ENCODE results near the gene CUBN. TPM values are rescaled to one million over a fixed set of nuclear protein-coding genes. Genes with fewer than 3 reads are reported as not detected.

The CUBN gene
- total RNA-seq, 1 experiment from 2014 or later: 0.46 TPM

GRCh38 chr10:16944986-16945385 is 184.6 kb downstream of the CUBN start:
- CTCF ChIA-PET: interaction anchor here (0.9 kb wide), 1 partner anchor 286 kb away, joined by 3 read pairs; no protein-coding TSS in a partner anchor

More at GRCh38 chr10:16944986-16945385, 184.6 kb downstream of the CUBN start:
- no peak overlapping the region for H3K27ac Mint-ChIP-seq
- POLR2A ChIA-PET: no interaction called here
- peaks cover 26% of the 10 kb centered on the region for H3K4me1 Mint-ChIP-seq
- ATAC-seq: no peak
- no peak for DNase-seq (ENCODE audit: low spot score)
- H3K4me3 Mint-ChIP-seq: no peak overlapping the region
- peaks cover 3% of the 10 kb centered on the region; the same call in 1 of the 2 replicates for H3K27me3 Mint-ChIP-seq (ENCODE audit: low read depth)
- H3K36me3 Mint-ChIP-seq: no peaks in the 10 kb centered on the region
- TF ChIP-seq FOXK1 (CRISPR knock-in tag; IDR thresholded peaks at IDR 0.05) (no peak), JAZF1 (CRISPR knock-in tag; IDR thresholded peaks at IDR 0.05) (no peak), NR2C2 (CRISPR knock-in tag; IDR thresholded peaks at IDR 0.05) (no peak), ZNF317 (CRISPR knock-in tag; IDR thresholded peaks at IDR 0.05; ENCODE audit: borderline replicate concordance, low read depth) (no peak), ZNF425 (CRISPR knock-in tag; conservative IDR thresholded peaks at IDR 0.05) (no peak), SMAD3 (CRISPR knock-in tag; IDR thresholded peaks at IDR 0.05; ENCODE audit: borderline replicate concordance) (no peak), ESRRA (CRISPR knock-in tag; IDR thresholded peaks at IDR 0.05; ENCODE audit: borderline replicate concordance) (no peak), CBFB (CRISPR knock-in tag; IDR thresholded peaks at IDR 0.05; ENCODE audit: low read depth) (no peak), ZNF671 (CRISPR knock-in tag; IDR thresholded peaks at IDR 0.05) (no peak)
- TF ChIP-seq, protein P1, sequence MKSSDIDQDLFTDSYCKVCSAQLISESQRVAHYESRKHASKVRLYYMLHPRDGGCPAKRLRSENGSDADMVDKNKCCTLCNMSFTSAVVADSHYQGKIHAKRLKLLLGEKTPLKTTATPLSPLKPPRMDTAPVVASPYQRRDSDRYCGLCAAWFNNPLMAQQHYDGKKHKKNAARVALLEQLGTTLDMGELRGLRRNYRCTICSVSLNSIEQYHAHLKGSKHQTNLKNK (CRISPR knock-in tag; IDR thresholded peaks at IDR 0.05): no peak
- TF ChIP-seq, protein P2, sequence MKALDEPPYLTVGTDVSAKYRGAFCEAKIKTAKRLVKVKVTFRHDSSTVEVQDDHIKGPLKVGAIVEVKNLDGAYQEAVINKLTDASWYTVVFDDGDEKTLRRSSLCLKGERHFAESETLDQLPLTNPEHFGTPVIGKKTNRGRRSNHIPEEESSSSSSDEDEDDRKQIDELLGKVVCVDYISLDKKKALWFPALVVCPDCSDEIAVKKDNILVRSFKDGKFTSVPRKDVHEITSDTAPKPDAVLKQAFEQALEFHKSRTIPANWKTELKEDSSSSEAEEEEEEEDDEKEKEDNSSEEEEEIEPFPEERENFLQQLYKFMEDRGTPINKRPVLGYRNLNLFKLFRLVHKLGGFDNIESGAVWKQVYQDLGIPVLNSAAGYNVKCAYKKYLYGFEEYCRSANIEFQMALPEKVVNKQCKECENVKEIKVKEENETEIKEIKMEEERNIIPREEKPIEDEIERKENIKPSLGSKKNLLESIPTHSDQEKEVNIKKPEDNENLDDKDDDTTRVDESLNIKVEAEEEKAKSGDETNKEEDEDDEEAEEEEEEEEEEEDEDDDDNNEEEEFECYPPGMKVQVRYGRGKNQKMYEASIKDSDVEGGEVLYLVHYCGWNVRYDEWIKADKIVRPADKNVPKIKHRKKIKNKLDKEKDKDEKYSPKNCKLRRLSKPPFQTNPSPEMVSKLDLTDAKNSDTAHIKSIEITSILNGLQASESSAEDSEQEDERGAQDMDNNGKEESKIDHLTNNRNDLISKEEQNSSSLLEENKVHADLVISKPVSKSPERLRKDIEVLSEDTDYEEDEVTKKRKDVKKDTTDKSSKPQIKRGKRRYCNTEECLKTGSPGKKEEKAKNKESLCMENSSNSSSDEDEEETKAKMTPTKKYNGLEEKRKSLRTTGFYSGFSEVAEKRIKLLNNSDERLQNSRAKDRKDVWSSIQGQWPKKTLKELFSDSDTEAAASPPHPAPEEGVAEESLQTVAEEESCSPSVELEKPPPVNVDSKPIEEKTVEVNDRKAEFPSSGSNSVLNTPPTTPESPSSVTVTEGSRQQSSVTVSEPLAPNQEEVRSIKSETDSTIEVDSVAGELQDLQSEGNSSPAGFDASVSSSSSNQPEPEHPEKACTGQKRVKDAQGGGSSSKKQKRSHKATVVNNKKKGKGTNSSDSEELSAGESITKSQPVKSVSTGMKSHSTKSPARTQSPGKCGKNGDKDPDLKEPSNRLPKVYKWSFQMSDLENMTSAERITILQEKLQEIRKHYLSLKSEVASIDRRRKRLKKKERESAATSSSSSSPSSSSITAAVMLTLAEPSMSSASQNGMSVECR (CRISPR knock-in tag; IDR thresholded peaks at IDR 0.05; ENCODE audit: borderline replicate concordance): no peak
- TF ChIP-seq, protein P3, sequence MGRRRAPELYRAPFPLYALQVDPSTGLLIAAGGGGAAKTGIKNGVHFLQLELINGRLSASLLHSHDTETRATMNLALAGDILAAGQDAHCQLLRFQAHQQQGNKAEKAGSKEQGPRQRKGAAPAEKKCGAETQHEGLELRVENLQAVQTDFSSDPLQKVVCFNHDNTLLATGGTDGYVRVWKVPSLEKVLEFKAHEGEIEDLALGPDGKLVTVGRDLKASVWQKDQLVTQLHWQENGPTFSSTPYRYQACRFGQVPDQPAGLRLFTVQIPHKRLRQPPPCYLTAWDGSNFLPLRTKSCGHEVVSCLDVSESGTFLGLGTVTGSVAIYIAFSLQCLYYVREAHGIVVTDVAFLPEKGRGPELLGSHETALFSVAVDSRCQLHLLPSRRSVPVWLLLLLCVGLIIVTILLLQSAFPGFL (CRISPR knock-in tag; IDR thresholded peaks at IDR 0.05; ENCODE audit: borderline replicate concordance): no peak
- TF ChIP-seq, protein P4, sequence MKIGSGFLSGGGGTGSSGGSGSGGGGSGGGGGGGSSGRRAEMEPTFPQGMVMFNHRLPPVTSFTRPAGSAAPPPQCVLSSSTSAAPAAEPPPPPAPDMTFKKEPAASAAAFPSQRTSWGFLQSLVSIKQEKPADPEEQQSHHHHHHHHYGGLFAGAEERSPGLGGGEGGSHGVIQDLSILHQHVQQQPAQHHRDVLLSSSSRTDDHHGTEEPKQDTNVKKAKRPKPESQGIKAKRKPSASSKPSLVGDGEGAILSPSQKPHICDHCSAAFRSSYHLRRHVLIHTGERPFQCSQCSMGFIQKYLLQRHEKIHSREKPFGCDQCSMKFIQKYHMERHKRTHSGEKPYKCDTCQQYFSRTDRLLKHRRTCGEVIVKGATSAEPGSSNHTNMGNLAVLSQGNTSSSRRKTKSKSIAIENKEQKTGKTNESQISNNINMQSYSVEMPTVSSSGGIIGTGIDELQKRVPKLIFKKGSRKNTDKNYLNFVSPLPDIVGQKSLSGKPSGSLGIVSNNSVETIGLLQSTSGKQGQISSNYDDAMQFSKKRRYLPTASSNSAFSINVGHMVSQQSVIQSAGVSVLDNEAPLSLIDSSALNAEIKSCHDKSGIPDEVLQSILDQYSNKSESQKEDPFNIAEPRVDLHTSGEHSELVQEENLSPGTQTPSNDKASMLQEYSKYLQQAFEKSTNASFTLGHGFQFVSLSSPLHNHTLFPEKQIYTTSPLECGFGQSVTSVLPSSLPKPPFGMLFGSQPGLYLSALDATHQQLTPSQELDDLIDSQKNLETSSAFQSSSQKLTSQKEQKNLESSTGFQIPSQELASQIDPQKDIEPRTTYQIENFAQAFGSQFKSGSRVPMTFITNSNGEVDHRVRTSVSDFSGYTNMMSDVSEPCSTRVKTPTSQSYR (CRISPR knock-in tag; IDR thresholded peaks at IDR 0.05): no peak
- TF ChIP-seq, protein P5, sequence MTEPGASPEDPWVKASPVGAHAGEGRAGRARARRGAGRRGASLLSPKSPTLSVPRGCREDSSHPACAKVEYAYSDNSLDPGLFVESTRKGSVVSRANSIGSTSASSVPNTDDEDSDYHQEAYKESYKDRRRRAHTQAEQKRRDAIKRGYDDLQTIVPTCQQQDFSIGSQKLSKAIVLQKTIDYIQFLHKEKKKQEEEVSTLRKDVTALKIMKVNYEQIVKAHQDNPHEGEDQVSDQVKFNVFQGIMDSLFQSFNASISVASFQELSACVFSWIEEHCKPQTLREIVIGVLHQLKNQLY (CRISPR knock-in tag; IDR thresholded peaks at IDR 0.05): no peak
- TF ChIP-seq, protein P6, sequence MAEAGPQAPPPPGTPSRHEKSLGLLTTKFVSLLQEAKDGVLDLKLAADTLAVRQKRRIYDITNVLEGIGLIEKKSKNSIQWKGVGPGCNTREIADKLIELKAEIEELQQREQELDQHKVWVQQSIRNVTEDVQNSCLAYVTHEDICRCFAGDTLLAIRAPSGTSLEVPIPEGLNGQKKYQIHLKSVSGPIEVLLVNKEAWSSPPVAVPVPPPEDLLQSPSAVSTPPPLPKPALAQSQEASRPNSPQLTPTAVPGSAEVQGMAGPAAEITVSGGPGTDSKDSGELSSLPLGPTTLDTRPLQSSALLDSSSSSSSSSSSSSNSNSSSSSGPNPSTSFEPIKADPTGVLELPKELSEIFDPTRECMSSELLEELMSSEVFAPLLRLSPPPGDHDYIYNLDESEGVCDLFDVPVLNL (CRISPR knock-in tag; IDR thresholded peaks at IDR 0.05; ENCODE audit: borderline replicate concordance, low read depth): no peak
- H3K9me3 Mint-ChIP-seq: no peaks in the 10 kb centered on the region

Measured in WTC11 (cell line).